Stimulated activated CD8-positive, alpha-beta memory T cell treated with anti-CD3 and anti-CD28 coated beads, Interleukin-2, amount 100 ng/mL, for 48 hours (primary cell): ENCODE measurements around the gene GPNMB.
A peak's percentile ranks its signal among the peaks of the same experiment; 100 is the strongest.

Experiments used
- DNase-seq, 2 donors: peaks; one replicate each; pipeline ENCODE4 v3.0.0-alpha.2; 2020; ENCODE audit warnings: low read depth in 2 of 2

Gene GPNMB

DNA sequence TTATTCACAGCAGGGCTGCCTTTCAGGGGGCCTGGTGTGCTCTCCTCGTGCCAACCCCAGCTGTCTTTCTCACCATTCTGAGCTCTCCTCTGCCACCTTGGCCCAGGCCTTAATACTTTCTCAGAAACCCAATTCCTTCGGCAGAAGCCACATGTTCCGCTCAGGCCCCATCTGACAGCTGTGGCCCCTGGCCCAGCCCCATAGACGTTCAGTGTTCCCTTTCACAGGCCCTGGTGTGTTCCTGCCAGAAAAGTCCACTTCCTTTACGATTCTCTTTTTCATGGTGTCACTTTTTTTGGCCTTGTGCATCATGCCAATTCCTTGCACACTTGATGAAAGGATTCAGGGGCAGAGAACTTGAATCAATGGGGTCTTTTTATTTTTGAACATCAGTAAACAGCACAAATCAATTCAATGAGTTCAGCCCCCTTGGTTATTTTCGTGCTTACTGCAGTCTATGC, 15.9 kb upstream of the GPNMB start:
- DNase-seq, result no peak

DNA sequence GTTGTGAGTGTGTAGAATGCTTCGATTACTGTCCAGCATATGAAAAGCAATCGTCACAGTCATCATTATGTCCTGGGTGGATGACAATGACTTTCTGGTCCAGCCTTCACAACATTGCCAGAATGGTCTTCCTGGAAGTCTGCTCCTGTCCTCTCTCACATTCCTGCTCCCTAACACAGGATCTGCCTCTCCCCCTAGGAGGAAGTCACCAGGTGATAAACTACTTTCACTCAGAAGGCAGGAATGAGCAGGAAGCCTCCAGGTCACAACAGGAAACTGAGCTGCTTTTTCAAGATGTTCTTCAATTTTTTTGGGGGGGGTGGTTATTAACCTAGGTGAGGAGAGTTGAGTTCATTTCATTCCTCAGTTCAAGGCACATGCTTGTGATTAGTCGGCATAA, 13.6 kb upstream of the GPNMB start:
- no peak for DNase-seq

DNA sequence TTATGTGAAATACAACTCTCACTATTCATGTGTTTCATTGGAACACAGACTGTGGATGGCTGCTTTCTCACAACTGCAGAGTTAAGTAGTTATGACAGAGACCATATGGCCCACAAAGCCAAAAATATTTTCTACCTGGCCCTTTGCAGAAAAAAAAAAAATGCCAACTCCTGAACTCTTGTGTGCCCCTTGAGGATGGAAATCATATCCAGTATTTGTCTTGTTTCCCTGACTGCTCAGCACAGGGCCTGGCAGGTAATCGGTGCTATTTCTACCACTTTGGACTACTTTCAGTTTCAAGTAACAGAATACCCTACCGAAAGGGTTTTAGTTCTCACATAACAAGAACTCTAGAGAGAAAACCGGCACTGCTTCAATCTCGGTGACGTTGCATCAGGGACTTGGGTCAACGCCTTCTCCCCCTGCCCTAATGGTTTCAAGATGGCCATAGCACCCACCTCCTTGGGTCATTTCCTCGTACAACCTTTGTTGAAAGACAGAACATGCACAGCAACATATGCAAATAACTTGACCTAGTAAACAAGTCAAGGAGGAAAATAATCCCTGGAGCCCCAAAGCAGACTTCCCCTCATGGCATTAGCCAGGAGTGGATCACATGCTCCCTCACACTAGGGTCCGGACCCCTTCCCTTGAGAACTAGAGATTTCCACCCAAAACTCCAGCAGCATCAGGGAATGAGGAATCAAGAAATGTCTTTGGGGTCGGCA, 11.8 kb upstream of the GPNMB start:
- DNase-seq, result no peak

DNA sequence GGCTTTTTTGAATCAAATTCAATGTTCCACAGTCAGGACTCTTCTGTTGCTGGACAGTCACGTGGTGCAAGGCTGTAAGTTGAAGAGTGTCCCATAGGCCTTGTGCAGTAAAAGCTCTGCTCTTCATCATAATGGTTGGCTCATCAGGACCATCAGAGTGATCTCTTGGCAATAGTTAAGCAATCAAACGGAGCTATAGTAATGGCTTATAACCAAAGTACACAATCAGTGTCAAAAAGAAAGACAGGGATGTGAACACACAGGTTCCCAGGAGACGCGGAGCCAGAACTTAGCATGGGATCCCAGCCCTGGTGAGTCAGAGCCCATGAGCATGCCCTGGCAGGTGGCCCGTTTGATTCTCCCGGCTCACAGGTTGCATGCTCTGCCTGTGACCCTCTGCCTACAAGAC, 10.8 kb upstream of the GPNMB start:
- no peak for DNase-seq

DNA sequence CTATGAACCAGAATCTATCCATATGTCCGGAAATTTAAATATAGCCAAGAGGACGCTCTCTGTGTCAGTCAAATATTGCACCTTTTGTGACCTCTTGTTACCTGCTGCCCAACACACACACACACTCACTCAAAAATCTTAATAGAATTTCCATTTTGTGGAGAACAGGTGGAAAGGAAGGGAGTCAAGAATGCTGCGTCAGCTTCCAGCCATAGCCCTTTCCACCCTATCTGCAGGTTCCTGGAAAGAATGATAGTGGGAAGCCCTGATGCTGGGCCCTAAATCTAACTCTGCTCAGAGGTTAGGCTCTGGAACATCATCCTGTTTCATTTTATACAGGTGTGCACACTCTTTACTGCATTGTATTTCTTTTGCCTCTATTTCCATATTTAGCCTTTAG, 9.6 kb upstream of the GPNMB start:
- no peak for DNase-seq

DNA sequence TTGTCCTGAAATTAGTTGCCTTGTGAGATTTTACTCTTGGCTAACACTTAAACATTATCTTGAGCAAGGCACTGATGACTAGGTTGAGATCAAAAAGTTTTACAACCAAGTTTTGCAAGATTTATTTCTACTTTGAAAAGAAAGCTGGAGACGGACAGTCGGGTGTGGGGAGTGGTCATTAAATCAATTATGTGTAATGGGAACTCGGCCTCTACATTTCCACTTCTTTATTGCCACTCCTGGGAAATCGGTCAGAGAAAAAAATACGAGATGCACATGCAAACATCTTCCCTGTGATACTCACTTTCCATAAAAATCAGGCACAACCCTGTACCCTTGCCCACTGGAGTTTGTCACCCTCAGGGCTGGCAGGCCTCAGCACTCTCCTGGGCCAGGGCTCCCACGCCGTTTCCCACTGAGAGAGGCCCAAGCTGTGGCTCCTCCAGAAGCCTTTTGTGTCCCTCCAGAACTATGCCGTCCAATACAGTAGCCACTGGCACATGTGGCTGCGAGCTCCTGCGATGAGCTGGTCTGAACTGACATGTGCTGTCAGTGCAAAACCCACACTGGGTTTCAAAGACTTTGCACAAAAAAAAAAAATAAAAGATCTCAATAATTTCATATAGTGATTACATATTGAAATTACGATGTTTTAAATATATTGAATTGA, 7.5 kb upstream of the GPNMB start:
- no peak for DNase-seq

DNA sequence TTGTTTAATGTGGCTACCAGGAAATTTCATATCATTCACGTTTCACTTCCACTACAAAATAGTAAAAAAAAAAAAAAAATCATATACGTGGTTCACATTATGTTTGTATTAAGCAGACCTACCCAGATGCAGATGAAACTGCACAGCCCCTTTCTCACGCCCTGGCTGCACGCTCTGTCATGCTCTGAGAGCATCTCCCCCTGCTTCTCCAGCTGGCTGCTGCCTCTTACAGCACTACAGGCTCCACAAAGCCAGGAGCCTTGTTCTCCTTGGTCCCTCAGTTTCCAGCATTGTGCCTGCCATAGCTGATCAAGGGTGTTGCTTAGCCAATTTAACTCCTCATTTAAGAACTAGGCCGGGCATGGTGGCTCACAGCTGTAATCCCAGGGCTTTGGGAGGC, 6.9 kb upstream of the GPNMB start:
- no peak for DNase-seq

DNA sequence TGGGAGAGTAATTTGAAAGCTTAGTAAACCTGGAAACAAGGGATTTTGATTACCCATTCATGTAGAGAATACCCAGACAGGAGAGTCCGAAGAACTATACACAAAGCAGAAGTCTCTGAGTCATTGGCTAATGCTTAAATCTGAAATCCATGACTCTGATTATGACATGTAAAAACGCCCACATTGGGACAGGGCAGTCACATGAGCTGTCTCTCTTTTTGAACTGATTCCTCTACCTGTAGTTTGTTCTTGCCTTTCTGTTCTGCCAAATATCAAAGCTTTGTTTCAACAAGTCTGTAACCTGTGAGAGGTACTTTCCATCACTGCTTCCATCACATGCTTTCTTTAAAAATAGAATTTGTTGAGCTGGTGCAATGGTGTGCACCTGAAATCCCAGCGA, 4.3 kb upstream of the GPNMB start:
- no peak for DNase-seq

DNA sequence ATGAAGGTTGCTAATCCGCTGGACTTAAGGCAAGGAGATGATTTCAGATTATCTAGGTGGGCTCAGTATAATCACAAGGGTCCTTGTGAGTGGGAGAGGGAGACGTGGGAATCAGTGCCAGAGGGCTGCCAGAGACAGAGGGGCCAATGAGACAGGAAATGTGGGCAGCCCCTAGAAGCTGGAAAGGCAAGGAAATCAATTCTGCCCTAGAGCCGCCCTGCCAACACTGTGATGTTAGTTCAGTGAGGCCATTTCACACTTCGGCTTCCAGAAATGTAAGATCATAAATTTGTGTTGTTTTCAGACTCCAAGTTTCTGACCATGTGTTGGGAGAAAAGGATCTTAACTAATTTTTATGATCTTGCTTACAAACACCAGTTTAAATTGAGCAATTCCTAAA, 3.6 kb upstream of the GPNMB start:
- DNase-seq, result no peak

DNA sequence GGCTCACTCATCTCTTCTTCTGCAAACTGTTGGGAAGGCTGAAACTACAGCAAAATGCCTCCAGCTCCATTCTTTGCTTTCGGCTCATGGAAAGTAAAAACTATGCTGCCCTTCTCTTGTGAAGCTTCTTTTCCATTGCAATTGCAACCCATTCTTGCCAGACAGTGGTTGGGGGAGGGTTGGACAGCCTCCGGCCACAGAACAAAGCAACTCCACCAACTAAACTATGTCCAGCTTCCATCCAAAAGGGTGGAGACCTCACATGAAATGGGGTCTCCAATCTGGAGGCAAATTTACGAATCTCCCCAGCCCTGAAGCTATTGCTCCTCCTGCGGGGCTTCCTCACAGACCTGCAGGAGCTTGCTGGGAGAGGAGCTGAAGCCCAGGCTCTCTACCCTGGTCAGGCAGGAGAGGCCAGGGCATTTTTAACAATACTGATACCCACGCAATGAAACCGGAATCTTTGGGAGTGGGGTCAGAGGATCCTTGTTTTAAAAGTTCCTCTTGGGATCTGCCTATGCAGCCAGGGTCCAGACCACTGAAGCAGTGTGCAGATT, 549 bp downstream of the GPNMB start:
- no peak for DNase-seq

DNA sequence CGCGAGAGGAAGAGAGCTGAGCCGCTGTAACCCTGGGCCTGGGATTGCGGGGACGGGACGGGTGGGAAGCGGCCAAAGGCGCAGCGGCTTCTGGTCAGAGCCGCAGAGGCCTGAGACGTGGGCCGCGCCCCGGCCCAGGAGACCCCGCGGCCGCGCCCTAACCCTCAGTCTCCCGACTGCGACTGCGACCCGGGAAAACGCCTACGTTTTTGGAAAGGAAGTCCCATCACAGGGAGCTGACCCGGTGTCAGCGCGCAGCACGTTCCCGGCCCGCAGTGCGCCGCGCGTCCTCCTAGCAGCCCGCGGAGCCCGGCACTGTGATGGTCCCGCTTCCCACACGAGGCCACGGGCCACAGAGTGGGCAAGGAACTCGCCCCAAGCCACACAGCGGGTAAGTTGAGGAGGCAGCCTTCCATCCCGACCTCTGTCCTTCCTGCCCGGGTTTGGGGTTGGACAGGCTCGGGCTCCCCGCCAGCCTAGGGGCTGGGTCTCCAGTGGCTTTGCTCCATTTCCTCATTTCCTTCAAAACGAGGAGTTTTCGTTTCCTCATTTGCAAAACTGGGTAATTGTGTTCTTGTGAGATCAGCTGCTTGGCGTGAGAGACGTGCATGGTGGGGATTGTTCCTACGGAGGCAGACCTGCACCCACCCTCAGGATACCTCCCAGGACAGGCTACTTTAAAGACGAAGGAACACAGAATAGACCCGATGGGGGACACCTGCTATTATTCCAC, 1.2 kb downstream of the GPNMB start:
- DNase-seq, result no peak

DNA sequence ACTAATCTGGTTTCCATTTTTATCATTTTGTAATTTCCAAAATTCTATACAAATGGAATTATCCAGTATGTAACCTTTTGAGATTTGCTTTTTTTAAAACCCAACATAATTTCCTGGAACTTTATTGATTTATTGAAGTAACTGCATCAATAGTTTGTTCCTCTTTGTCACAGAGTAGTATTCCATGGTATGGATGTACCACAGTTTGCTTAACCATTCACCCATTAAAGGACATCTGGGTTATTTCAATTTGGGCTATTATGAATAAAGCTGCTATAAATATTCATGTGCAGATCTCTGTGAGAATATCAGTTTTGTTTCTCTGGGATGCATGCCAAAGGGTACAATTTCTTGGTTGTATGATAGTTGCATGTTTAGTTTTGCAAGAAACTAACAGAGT, 2.9 kb downstream of the GPNMB start:
- DNase-seq, result no peak

DNA sequence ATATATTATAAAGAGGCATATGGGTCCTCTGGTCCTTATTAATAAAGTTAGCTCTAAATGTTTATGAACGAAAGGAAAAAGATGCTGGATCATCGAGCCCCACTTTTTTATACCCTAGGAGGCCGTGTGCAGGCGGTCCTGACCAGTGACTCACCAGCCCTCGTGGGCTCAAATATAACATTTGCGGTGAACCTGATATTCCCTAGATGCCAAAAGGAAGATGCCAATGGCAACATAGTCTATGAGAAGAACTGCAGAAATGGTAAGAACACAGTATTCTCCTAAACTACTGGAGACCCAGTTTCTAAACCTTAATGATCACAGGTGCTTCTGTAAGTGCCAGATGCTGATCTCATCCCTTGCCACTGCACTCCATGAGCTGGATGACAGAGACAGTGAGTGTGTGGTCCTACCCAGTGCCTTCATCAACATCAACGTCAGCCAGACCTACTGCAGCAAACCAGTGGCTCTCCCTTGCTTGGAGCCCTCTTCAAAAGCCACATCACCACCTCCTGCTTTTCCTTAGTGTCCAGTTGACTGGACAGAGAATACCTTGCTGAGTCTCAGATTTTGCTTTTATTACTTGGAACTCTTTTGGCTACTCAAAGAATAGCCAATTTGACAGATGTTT, 7.6 kb downstream of the GPNMB start:
- no peak for DNase-seq

DNA sequence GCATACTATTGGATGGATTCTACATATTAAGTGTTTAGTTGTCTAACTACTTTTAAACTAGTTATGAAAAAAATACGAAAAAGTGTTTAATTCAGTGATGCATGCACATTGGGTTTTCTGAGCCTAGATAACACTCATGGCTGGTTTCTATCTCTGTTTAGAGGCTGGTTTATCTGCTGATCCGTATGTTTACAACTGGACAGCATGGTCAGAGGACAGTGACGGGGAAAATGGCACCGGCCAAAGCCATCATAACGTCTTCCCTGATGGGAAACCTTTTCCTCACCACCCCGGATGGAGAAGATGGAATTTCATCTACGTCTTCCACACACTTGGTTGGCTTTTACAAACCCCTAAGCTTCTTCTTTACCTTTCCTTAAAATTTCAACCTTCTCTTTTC, 10.2 kb downstream of the GPNMB start:
- DNase-seq, result no peak

DNA sequence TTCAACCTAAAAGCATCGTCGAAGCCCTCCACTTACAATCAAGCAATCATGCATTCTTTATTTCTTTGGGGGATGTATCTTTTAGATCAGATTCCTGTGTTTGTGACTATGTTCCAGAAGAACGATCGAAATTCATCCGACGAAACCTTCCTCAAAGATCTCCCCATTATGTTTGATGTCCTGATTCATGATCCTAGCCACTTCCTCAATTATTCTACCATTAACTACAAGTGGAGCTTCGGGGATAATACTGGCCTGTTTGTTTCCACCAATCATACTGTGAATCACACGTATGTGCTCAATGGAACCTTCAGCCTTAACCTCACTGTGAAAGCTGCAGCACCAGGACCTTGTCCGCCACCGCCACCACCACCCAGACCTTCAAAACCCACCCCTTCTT, 13.8 kb downstream of the GPNMB start:
- DNase-seq, result no peak

DNA sequence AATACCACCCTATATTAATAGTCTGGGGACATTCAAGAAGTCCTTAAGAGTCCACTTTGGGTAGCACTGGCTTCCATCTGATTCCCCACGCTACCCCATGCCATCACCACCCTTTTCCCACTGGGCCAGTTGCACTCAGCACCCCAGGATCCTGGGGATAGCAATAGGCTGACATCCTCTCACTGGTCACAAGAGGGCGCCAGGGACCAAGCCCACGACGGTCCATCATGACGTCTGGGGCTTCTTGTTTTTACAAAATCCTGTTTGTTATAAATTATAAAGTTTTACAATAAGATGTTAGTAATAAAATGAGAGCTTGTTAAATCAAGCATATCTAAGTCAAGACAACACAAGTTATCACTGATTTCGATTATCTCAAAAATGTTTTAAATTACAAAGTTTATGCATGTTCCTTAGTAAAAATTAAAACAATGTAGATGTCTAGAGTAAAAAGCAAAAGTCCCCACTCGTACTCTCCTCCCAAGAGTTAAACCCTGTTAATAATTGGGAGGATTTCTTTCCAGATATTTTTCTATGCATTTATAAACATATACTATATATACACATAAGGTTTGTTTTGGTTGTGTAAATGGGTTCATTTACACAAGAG, 15.4 kb downstream of the GPNMB start:
- DNase-seq, result peak; percentile 23 to 35

DNA sequence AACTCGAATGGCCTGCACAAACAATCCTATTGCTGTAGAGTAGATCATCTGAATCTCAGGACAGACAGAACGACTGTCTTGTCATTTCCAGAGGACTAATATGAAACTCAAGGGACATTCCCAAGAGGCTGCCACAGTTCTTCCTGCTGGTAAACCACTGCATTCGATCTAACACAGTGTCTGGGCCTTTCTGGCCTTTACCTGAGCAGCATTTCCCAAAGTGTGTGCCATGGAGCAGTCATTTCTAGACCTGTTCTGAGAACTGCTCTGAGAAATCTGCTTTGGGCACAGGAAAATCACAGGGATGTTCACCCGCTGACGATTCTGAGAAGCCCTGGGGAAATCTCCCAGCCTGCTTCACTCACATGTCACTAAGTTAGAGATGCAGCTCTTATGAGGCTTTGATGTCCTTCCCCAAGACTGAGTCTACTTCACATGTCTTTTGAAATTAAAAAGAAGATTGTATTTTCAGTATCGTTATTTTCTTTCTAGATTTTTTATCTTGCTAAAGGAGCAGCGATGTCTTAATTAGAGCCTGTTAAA, 18.4 kb downstream of the GPNMB start:
- no peak for DNase-seq

DNA sequence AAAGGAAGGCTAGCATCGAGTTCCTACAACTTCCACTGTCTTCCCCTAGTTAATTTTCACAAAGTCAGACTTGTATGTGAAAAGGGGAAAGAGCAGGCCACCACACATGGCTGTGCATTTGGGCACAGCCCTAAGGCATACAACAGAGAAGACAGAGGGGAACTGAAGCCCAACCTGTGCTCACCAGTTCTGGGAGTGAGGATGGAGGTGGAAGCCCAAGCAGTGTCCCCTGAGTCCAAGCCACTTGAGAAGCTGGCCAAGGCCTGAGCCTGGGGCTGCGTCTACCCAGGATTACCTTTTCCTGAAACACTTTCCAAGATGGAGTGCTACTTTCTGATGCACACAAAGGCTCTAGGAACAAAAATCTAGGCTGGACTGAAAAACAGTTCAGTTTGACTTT, 20.3 kb downstream of the GPNMB start:
- DNase-seq, result no peak

DNA sequence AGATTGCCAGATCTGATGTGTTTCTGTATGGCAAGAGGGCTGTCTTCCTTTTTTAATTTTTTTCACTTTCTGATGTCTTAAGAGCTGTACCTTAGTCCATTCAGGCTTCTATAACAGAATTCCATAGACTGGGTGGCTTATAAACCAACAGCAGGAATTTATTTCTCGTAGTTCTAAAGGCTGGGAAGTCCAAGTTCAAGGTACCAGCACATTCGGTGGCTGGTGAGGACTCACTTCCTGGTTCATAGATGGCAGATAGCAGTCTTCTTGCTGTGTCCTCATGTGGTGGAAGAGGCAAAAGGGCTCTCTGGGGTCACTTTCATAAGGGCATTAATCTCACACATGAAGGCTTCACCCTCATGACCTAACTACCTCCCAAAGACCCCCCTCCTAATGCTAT, 20.8 kb downstream of the GPNMB start:
- DNase-seq, result no peak

DNA sequence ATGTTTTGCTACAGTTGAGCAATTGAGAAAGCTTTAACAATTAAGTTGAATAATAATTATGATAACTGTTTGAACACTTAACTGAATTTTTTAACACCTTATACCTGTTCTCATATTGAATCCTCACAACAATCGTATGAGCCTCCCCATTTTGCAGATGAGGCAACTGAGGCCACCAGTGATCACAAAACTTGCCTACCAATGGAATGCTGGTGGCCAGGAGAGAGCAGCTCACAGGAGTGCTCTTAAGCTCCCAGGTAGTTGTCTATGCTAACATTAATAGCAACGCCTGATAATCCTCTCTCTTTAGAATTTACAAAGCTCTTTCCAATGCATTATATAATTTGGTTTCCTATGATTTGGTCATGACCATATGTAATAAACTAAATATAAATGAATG, 21.6 kb downstream of the GPNMB start:
- DNase-seq, result no peak

DNA sequence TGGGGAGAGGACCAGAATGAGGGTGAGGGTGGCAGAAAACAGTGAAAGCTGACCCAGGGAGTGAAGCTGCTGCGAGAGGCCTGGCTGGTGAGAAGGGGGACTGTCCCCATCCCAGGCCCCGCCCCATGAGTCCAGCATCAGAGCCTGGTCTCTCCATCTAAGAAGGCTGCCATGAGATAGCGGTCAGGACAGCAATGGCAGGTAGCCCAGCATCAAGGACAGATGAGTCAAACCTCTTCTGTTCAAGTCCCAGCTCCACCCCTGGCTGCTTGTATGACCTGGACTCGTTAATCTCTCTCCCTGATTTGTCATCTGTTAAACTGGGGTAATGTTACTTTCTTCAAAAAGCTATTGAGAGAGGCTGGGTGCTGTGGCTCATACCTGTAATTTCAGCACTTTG, 22.2 kb downstream of the GPNMB start:
- no peak for DNase-seq

DNA sequence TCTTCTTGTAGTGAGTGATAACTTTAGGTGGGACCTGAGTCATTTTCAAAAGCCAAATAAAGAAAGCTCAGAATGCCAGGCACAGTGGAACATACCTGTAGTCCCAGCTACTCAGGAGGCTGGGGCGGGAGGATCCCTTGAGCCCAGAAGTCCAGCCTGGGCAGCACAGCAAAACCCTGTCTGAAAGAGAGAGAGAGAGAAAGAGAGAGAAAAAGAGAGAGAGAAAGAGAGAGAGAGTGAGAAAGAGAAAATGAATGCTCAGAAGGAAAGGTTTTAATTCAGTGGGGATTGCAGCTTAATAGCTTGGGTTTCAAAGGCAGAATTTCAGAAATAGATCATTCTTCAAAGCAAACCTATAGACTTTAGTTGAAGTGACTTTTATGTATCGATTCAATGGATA, 25.7 kb downstream of the GPNMB start:
- DNase-seq, result no peak
